HepG2 (cell line): ENCODE measurements around the gene SLC7A6OS. TPM values are rescaled to one million over a fixed set of nuclear protein-coding genes. Genes with fewer than 3 reads are reported as not detected.
A peak's percentile ranks its signal among the peaks of the same experiment; 100 is the strongest.

ENCODE experiments used
- GATAD2A ChIP-seq: IDR thresholded peaks from 2 replicates; pipeline ENCODE4 v1.6.1; 2016
- MAF1 ChIP-seq: sonication (generic); formaldehyde crosslinking; IDR thresholded peaks from 2 replicates; pipeline ENCODE4 v1.5.0; 2020; ENCODE audit warnings: missing genetic modification reagents, borderline replicate concordance
- NFE2L2 ChIP-seq: fragments of 150-350 bp; IDR thresholded peaks from 2 replicates; pipeline ENCODE4 v1.6.1; 2014; ENCODE audit warnings: low read length
- NR2F6 ChIP-seq, 2 experiments: IDR thresholded peaks; 2 replicates each; pipeline ENCODE4 v1.6.1; 2016; ENCODE audit warnings: antibody characterized with exemption in 1 of 2, mild to moderate bottlenecking in 1 of 2
- RAD21 ChIP-seq: fragments of 450-650 bp; formaldehyde crosslinking; IDR thresholded peaks from 2 replicates; pipeline ENCODE4 v1.5.0; 2020; ENCODE audit warnings: mild to moderate bottlenecking
- SUZ12 ChIP-seq: fragments of 150-350 bp; IDR thresholded peaks from 2 replicates; pipeline ENCODE4 v1.6.1; 2014; ENCODE audit warnings: low read depth, low read length
- ZNF207 ChIP-seq: fragments of 450-650 bp; IDR thresholded peaks from 2 replicates; pipeline ENCODE4 v1.6.1; 2016; ENCODE audit warnings: antibody characterized with exemption, borderline replicate concordance
- polyA plus RNA-seq, 8 experiments: library from polyadenylated mRNA; depleted of rRNA in 3 of 8; stranded (reverse) in 7 of 8; unstranded in 1 of 8; fragments of >200 nt; fragmentation: Illumina TruSeq in 4 of 8; extraction: Trizol in 4 of 8; gene quantifications; 2 replicates each; pipeline versions ENCODE4 v1.2.1 to v1.2.3, GENCODE V29; 2011 to 2016; ENCODE audit warnings: low read depth in 4 of 8, missing spikeins in 1 of 8, mixed read lengths in 1 of 8; ENCODE audit not compliant: insufficient read depth in 1 of 8
- total RNA-seq, 5 experiments: library from RNA; depleted of rRNA; stranded (reverse); fragments of >200 nt; fragmentation: Illumina TruSeq; extraction: Trizol; gene quantifications; 2 replicates each; pipeline ENCODE4 v1.2.3, GENCODE V29; 2016; ENCODE audit warnings: low read depth in 1 of 5
- TF ChIP-seq, protein P1 (sequence below): sonication (generic); formaldehyde crosslinking; IDR thresholded peaks from 2 replicates; pipeline ENCODE4 v1.5.0; 2020; ENCODE audit warnings: missing genetic modification reagents
- TF ChIP-seq, protein P2 (sequence below): sonication (generic); formaldehyde crosslinking; IDR thresholded peaks from 2 replicates; pipeline ENCODE4 v1.4.0; 2020; ENCODE audit warnings: missing genetic modification reagents
- TF ChIP-seq, protein P3 (sequence below): sonication (generic); formaldehyde crosslinking; IDR thresholded peaks from 2 replicates; pipeline ENCODE4 v1.5.0; 2020; ENCODE audit warnings: mild to moderate bottlenecking, missing genetic modification reagents
- TF ChIP-seq, protein P4 (sequence below): sonication (generic); formaldehyde crosslinking; IDR thresholded peaks from 2 replicates; pipeline ENCODE4 v1.4.0; 2020; ENCODE audit warnings: missing genetic modification reagents, borderline replicate concordance
- TF ChIP-seq, protein P5 (sequence below): sonication (generic); formaldehyde crosslinking; IDR thresholded peaks from 2 replicates; pipeline ENCODE4 v1.4.0; 2020; ENCODE audit warnings: missing genetic modification reagents, mild to moderate bottlenecking, borderline replicate concordance

Gene SLC7A6OS
- total and polyA plus RNA-seq, 2 of the 13 experiments (the other 11 are each of a cell fraction or from before 2014, with no cell fraction given), result 11.2 to 21.5 TPM

DNA sequence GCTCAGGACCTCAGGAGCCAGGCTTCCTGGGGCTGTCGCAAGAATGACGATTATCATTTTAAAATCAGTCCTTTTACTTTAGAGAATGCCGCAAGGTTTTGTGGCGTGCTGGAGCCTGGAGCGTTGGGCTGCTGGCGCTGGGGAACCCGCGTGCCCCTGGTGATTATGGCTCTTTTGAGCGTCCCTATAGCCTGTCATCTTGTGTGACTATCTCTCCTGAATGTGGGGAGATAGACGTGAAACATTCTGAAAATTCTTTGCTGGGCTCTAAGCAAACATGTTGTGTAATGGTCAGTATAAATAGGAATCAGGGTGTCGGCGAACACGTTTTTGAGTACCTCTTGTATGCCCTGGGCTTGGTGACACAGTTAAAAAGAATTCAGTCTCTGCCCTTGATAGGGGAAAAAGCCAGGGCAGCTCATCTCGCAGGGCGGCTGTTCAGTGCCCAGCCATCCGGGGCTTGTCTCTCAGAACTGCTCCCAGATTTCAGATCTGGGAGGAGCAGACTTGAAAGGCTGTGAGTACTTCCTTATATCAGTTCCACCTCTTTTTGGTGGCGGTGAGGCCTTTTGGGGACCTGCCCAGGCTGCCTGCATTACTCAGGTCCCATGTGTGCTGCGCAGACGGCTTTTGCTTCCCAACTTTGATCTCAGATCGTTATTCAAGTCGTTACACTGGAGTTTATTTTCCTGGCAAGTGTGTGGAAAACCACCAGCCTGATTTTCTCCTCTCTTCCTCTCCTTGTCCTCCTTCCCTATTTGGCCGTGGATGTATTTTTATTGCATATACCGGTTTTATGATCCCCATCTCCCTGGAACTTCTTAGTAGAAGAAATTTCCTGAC is 45.4 kb downstream of the SLC7A6OS start (continued):
- TF ChIP-seq, protein P1, sequence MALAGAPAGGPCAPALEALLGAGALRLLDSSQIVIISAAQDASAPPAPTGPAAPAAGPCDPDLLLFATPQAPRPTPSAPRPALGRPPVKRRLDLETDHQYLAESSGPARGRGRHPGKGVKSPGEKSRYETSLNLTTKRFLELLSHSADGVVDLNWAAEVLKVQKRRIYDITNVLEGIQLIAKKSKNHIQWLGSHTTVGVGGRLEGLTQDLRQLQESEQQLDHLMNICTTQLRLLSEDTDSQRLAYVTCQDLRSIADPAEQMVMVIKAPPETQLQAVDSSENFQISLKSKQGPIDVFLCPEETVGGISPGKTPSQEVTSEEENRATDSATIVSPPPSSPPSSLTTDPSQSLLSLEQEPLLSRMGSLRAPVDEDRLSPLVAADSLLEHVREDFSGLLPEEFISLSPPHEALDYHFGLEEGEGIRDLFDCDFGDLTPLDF (CRISPR knock-in tag), result no peak
- TF ChIP-seq RAD21 (CRISPR knock-in tag), result 0 out of 2 replicates have a peak, but pooled peaks have one; percentile 8
- TF ChIP-seq GATAD2A (CRISPR knock-in tag), result peak; percentile 98
- no peak for TF ChIP-seq MAF1 (CRISPR knock-in tag)
- TF ChIP-seq ZNF207, result no peak
- TF ChIP-seq NFE2L2, result no peak
- TF ChIP-seq, protein P2, sequence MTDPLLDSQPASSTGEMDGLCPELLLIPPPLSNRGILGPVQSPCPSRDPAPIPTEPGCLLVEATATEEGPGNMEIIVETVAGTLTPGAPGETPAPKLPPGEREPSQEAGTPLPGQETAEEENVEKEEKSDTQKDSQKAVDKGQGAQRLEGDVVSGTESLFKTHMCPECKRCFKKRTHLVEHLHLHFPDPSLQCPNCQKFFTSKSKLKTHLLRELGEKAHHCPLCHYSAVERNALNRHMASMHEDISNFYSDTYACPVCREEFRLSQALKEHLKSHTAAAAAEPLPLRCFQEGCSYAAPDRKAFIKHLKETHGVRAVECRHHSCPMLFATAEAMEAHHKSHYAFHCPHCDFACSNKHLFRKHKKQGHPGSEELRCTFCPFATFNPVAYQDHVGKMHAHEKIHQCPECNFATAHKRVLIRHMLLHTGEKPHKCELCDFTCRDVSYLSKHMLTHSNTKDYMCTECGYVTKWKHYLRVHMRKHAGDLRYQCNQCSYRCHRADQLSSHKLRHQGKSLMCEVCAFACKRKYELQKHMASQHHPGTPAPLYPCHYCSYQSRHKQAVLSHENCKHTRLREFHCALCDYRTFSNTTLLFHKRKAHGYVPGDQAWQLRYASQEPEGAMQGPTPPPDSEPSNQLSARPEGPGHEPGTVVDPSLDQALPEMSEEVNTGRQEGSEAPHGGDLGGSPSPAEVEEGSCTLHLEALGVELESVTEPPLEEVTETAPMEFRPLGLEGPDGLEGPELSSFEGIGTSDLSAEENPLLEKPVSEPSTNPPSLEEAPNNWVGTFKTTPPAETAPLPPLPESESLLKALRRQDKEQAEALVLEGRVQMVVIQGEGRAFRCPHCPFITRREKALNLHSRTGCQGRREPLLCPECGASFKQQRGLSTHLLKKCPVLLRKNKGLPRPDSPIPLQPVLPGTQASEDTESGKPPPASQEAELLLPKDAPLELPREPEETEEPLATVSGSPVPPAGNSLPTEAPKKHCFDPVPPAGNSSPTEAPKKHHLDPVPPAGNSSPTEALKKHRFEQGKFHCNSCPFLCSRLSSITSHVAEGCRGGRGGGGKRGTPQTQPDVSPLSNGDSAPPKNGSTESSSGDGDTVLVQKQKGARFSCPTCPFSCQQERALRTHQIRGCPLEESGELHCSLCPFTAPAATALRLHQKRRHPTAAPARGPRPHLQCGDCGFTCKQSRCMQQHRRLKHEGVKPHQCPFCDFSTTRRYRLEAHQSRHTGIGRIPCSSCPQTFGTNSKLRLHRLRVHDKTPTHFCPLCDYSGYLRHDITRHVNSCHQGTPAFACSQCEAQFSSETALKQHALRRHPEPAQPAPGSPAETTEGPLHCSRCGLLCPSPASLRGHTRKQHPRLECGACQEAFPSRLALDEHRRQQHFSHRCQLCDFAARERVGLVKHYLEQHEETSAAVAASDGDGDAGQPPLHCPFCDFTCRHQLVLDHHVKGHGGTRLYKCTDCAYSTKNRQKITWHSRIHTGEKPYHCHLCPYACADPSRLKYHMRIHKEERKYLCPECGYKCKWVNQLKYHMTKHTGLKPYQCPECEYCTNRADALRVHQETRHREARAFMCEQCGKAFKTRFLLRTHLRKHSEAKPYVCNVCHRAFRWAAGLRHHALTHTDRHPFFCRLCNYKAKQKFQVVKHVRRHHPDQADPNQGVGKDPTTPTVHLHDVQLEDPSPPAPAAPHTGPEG (CRISPR knock-in tag), result peak; percentile 10; the same call in 1 of the 2 replicates
- TF ChIP-seq SUZ12, result no peak
- peak; percentile 81 for TF ChIP-seq NR2F6 (IDR thresholded peaks at IDR 0.05)
- peak; percentile 87 for TF ChIP-seq NR2F6 (CRISPR knock-in tag; IDR thresholded peaks at IDR 0.05)
- TF ChIP-seq, protein P3, sequence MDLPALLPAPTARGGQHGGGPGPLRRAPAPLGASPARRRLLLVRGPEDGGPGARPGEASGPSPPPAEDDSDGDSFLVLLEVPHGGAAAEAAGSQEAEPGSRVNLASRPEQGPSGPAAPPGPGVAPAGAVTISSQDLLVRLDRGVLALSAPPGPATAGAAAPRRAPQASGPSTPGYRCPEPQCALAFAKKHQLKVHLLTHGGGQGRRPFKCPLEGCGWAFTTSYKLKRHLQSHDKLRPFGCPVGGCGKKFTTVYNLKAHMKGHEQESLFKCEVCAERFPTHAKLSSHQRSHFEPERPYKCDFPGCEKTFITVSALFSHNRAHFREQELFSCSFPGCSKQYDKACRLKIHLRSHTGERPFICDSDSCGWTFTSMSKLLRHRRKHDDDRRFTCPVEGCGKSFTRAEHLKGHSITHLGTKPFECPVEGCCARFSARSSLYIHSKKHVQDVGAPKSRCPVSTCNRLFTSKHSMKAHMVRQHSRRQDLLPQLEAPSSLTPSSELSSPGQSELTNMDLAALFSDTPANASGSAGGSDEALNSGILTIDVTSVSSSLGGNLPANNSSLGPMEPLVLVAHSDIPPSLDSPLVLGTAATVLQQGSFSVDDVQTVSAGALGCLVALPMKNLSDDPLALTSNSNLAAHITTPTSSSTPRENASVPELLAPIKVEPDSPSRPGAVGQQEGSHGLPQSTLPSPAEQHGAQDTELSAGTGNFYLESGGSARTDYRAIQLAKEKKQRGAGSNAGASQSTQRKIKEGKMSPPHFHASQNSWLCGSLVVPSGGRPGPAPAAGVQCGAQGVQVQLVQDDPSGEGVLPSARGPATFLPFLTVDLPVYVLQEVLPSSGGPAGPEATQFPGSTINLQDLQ, result peak; percentile 78
- TF ChIP-seq, protein P4, sequence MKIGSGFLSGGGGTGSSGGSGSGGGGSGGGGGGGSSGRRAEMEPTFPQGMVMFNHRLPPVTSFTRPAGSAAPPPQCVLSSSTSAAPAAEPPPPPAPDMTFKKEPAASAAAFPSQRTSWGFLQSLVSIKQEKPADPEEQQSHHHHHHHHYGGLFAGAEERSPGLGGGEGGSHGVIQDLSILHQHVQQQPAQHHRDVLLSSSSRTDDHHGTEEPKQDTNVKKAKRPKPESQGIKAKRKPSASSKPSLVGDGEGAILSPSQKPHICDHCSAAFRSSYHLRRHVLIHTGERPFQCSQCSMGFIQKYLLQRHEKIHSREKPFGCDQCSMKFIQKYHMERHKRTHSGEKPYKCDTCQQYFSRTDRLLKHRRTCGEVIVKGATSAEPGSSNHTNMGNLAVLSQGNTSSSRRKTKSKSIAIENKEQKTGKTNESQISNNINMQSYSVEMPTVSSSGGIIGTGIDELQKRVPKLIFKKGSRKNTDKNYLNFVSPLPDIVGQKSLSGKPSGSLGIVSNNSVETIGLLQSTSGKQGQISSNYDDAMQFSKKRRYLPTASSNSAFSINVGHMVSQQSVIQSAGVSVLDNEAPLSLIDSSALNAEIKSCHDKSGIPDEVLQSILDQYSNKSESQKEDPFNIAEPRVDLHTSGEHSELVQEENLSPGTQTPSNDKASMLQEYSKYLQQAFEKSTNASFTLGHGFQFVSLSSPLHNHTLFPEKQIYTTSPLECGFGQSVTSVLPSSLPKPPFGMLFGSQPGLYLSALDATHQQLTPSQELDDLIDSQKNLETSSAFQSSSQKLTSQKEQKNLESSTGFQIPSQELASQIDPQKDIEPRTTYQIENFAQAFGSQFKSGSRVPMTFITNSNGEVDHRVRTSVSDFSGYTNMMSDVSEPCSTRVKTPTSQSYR (CRISPR knock-in tag), result peak; percentile 27; the same call in 1 of the 2 replicates
- TF ChIP-seq, protein P5, sequence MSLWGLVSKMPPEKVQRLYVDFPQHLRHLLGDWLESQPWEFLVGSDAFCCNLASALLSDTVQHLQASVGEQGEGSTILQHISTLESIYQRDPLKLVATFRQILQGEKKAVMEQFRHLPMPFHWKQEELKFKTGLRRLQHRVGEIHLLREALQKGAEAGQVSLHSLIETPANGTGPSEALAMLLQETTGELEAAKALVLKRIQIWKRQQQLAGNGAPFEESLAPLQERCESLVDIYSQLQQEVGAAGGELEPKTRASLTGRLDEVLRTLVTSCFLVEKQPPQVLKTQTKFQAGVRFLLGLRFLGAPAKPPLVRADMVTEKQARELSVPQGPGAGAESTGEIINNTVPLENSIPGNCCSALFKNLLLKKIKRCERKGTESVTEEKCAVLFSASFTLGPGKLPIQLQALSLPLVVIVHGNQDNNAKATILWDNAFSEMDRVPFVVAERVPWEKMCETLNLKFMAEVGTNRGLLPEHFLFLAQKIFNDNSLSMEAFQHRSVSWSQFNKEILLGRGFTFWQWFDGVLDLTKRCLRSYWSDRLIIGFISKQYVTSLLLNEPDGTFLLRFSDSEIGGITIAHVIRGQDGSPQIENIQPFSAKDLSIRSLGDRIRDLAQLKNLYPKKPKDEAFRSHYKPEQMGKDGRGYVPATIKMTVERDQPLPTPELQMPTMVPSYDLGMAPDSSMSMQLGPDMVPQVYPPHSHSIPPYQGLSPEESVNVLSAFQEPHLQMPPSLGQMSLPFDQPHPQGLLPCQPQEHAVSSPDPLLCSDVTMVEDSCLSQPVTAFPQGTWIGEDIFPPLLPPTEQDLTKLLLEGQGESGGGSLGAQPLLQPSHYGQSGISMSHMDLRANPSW (CRISPR knock-in tag), result peak; percentile 97
